ENCODE measurements around the gene RERE.

GRCh38 chr1:8483586-8483985 is 333.9 kb downstream of the RERE start:
- TF ChIP-seq CTCF (IDR thresholded peaks at IDR 0.05) (no peak), POLR2A (IDR thresholded peaks at IDR 0.05) (no peak), EP300 (IDR thresholded peaks at IDR 0.05) (no peak)
